ENCODE data around the gene S100A8. TPM values are rescaled to one million over a fixed set of nuclear protein-coding genes. Genes with fewer than 3 reads are reported as not detected.

S100A8 gene
- total RNA-seq, 2 donors from 2014 or later: 112 to 201 TPM

GRCh38 chr1:153366261-153366660 lies 24.6 kb downstream of the S100A8 start:
- DNase-seq: no peak
- no peak for ATAC-seq
- intact Hi-C loops (cut with DNase I): no loop called here

GRCh38 chr1:153365696-153366095 lies 25.2 kb downstream of the S100A8 start:
- intact Hi-C loops (cut with DNase I): no loop called here
- DNase-seq (no peak), ATAC-seq (no peak)

GRCh38 chr1:153364766-153365666 lies 25.9 kb downstream of the S100A8 start:
- DNase-seq (no peak), ATAC-seq (peak; percentile 59 to 78)
- intact Hi-C loops (cut with DNase I): no loop called here

- intact Hi-C loops (cut with DNase I): no loop called here
- ATAC-seq (no peak), DNase-seq (no peak)
Measured at GRCh38 chr1:153364156-153364555, 26.7 kb downstream of the S100A8 start.

- DNase-seq (no peak), ATAC-seq (no peak)
- intact Hi-C loops (cut with DNase I): no loop called here
Measured at GRCh38 chr1:153363641-153364040, 27.2 kb downstream of the S100A8 start.

GRCh38 chr1:153362187-153362775 lies 28.6 kb downstream of the S100A8 start:
- intact Hi-C loops (cut with DNase I): no loop called here
- no peak for DNase-seq
- ATAC-seq: no peak

GRCh38 chr1:153361480-153362109 lies 29.3 kb downstream of the S100A8 start:
- DNase-seq: no peak
- ATAC-seq: no peak
- intact Hi-C loops (cut with DNase I): no loop called here

- intact Hi-C loops (cut with DNase I): no loop called here
- no peak for ATAC-seq
- DNase-seq: no peak
Measured at GRCh38 chr1:153360592-153361479, 30.0 kb downstream of the S100A8 start.

- no peak for DNase-seq
- no peak for ATAC-seq
- intact Hi-C loops (cut with DNase I): no loop called here
Measured at GRCh38 chr1:153360190-153360589, 30.7 kb downstream of the S100A8 start.

- no peak for ATAC-seq
- no peak for DNase-seq
- intact Hi-C loops (cut with DNase I): no loop called here
Measured at GRCh38 chr1:153359241-153359640, 31.6 kb downstream of the S100A8 start.

- intact Hi-C loops (cut with DNase I): no loop called here
- DNase-seq (no peak), ATAC-seq (no peak)
Measured at GRCh38 chr1:153358691-153358975, 32.2 kb downstream of the S100A8 start.

- intact Hi-C loops (cut with DNase I): no loop called here
- no peak for DNase-seq
- ATAC-seq: no peak
Measured at GRCh38 chr1:153357853-153358690, 32.8 kb downstream of the S100A8 start, which contains the start of gene S100A9. TSS of gene S100A9 (plus strand) at chr1:153357854. CDS start at chr1:153358284, 430 bp downstream.

- intact Hi-C loops (cut with DNase I): no loop called here
- DNase-seq (peak; percentile 70), ATAC-seq (peak in 1 of 2 donors; percentile 73)
Measured at GRCh38 chr1:153357076-153357852, 33.6 kb downstream of the S100A8 start.

- no peak for ATAC-seq
- intact Hi-C loops (cut with DNase I): no loop called here
- no peak for DNase-seq
Measured at GRCh38 chr1:153356392-153357075, 34.3 kb downstream of the S100A8 start.

- intact Hi-C loops (cut with DNase I): no loop called here
- peak; percentile 60 for DNase-seq
- ATAC-seq: peak in 1 of 2 donors; percentile 75
Measured at GRCh38 chr1:153355445-153356071, 35.3 kb downstream of the S100A8 start.

GRCh38 chr1:153354515-153355193 lies 36.2 kb downstream of the S100A8 start:
- intact Hi-C loops (cut with DNase I): loop anchor here (5.0 kb wide), 2 partner anchors 138 to 213 kb away; partner anchors contain the start of gene S100A2 (in 1 of the 2)
- ATAC-seq: no peak
- no peak for DNase-seq

Measured in left cardiac atrium (tissue), 4 donors.